HG03139 (cell line): ENCODE data around the gene SELENOM.
A peak's percentile ranks its signal among the peaks of the same experiment; 100 is the strongest.

Source experiments
- ATAC-seq: cut with Tn5 transposase; IDR thresholded peaks from one replicate; pipeline ENCODE4 v1.9.1; 2021; ENCODE audit not compliant: unreplicated experiment

Gene SELENOM

GRCh38 chr22:31092161-31092560 lies 15.2 kb downstream of the SELENOM start:
- ATAC-seq, result no peak

DNA sequence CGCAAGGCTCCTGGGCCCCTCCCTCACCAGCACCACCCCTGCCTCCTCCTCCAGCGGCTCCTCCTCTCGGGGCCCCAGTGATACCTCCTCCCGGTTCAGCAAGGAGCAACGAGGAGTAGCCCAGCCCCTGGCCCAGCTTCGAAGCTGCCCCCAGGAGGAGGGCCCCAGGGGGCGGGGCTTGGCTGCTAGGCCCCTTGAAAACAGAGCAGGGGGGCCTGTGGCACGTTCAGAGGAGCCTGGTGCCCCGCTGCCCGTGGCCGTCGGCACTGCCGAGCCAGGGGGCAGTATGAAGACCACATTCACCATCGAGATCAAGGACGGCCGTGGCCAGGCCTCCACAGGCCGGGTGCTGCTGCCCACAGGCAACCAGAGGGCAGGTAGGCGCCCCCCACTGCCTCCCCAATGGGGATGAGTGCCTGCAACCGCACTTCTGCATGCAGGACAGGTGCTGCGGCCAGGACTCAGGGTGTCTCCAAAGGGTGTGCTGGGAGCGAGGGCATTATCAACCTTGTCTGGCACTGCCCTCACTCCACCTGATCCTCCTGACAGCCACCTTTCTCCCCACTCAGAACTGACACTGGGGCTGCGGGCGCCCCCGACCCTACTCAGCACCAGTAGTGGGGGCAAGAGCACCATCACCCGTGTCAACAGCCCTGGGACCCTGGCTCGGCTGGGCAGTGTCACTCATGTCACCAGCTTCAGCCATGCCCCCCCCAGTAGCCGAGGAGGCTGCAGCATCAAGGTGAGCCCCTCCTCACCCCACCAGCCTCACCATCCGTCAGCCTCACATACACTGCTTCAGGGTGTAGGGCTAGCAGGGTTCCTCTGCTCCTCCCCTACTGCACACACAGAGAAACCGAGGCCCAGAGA lies 16.0 kb downstream of the SELENOM start:
- ATAC-seq, result no peak

- ATAC-seq, result no peak
Observed at GRCh38 chr22:31090217-31091085, 16.9 kb downstream of the SELENOM start.

DNA sequence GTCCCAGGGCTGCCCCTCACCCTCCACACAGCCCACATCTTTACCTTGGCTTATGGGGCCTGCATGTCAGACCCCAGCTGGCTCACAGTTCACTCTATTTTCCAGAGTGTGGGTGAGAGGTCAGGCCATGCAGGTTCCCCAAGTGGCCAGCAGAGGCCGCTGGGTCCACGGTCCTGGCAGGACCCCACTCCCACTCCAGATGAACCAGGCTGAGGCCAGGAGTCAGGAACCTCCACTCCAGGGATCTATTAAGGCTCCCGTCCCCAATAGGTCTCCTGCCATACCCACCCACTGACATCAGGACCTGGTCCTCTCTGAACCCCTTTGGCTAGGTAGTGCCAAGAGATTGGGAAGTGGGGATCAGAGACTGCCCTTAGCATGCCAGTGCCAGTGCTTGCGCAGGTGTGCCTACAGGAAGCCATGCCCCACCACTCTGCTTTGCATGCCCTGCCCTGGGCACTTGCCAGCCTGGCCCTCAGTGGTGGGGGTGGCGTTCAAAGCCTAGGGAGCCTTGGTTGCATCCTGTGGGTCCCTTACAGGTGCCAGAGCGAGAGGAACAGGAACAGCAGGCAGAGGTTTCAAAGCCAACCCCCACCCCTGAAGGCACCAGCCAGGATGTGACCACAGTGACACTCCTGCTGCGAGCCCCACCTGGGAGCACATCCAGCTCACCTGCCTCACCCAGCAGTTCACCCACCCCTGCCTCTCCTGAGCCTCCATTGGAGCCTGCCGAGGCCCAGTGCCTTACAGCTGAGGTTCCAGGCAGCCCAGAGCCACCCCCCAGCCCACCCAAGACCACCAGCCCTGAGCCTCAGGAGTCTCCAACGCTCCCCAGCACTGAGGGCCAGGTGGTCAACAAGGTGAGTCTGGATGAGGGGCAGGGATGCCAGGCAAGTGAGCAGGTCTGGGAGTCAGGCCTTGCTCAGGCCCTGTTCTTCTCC lies 17.9 kb downstream of the SELENOM start:
- ATAC-seq, result no peak

DNA sequence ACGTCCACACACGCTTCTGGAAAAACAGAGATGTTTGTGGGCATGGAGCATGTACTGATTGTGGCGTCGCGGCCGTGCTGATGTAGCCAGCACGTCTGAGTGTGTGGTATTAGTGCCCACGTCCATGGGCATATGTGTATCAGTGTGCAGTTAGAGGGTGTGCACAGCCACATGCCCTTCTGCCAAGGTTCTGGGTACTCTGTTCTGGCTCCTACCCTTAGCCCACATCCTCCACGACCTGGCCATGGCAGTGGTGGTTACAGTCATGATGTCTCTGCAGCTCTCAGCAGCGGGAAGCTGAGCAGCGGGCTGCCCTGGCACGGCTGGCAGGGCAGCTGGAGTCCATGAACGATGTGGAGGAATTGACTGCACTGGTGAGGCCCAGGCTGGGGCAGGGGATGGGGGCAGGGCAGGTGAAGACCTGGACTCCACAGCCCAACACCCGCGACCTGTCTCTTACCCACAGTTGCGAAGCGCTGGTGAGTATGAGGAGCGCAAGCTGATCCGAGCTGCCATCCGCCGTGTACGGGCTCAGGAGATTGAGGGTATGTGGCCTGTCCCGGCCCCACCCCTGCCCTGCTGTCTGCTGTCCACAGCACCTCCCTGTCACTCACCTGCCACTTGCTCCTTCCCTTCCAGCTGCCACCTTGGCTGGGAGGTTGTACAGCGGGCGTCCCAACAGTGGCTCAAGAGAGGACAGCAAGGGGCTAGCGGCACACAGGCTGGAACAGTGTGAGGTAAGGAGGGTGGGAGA lies 19.0 kb downstream of the SELENOM start:
- ATAC-seq, result no peak

GRCh38 chr22:31087744-31088215 lies 19.6 kb downstream of the SELENOM start:
- no peak for ATAC-seq

DNA sequence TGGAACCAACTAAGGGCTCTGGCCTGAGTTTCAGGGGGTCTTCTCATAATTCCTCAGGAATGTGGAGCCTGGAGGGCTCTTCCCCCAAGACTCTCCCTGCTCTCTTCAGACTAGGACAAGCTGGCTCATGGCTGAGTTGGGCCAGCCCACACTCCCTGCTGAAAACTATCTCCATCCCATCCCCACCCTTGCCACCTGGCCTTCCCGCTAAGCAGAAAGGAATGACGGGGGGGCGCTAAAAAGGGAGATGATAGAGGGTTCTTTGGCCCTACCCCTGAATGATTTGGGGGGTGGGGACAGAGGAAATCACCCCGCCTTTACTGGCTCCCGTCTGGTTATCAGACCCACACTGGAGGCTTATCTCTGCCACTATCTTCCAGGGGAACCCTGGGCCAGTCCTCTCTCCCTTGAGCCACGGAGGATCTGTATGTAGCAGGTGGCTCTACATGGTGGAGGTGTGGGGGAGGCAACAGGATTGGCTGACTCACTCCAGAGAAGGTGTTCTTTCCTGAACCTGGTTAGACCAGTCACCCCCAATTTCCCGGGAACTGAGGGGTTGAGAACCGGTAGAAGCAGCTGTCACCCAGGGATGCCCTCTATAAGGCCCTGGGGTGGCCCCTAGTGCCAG lies 20.6 kb downstream of the SELENOM start:
- ATAC-seq, result no peak

DNA sequence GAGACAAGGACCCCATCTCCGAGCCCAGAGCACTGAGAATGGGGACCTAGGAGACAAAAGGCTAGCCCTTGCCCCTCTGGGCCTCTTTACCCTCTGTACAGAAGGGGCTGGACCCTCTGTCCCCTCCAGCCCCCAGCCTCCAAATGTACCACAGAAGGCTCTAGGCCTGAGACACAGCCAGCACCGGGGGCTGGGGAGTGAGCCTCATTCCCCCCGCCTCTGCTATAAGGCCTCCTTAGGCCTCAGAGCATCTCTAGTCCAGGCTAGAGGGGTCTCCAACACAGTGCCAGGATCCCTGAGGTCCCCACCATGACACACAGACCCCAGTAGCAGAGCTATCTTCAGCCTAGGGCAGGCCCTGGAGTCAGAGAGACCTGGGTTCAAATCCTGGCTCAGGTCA lies 21.4 kb downstream of the SELENOM start:
- no peak for ATAC-seq

DNA sequence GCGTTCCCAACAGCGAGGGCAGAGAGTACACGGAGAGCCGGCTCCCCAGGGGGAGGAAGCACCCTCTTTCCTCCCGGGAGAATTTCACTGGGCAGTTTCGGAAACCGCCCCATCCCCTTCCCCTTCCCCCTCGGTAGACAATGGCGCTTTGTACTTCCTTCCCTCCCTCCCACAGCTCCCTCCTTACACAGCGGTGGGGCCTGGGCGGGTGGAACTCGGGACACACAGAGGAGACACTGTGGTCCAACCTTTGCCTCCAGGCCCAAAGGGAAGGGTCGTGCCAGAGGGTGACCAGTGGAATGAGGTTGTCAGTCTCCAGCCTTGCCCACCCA lies 21.9 kb downstream of the SELENOM start:
- ATAC-seq, result no peak

DNA sequence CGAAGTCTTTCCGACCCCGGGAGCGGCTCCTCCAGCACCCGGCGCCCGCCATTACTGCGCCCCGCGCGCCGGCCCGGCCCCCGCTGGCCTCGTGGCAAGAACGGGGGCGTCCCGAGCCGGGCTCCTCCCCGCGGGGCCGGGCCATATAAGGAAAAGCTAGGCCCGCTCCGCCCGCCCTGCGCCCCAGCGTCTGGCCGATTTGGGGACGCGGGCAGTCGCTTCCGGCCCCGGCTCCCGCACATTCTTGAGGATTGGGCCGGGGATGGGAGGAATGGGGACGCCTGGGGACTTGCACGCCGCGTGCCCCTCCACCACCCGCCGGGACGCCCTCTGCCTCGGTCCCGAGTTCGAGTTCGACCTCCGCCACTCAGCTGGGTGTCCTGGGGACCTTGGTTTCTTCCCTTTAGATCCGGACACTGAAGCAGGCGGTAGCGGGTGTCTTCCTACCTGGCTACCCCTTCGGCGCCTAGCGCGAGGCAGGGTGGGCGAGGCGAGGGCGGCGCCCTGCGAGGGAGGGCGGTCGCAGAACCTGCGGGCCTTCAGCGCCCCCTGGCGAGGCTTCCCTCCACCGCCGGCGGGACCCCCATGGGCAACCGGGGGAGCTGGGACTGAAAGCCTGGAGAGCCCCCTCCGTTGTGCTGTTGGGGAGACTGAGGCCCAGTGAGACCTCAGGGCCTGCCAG lies 22.4 kb downstream of the SELENOM start:
- peak; percentile 48 for ATAC-seq

DNA sequence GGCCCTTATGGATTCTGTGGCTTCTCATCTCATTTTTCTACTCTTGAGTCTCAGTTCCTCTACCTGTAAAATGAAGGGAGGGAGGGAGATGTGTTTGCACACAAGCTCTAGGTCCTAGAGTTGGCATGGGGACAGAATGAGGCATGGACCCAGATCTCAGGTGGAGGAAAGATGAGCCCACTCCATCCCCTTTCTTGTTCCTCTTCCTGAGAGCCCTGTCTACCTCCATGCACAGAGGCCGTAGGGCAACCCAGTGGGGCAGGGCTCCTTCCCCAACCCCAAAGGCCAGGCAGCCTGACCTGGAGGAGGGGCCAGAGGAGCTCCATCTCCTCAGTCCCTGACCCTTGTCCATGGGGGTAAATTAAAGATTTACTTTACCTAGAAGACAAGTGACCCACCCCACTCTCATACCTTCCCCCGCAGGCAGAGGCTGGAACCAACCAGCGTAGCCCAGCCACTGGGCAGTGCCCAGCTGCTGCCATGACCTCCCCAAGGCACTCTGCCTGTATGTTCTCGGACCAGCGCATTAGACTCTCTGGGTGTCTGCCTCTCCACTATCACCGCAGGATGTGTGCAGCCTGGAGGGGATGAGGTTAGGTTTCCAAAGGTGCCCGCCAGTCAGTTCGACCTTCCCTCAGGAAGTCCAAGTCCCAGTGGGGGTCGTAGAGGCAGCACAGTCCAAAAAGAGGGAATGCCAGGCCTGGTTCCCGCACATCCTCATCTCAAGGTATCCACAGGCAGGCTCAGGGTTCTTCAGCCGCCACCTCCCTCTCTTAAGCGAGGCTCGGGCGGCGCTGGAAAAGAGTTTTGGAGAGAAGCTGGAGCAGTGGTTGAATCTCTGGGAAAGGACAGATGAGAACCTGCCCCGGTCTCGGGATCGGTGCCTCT lies 23.2 kb downstream of the SELENOM start:
- no peak for ATAC-seq

DNA sequence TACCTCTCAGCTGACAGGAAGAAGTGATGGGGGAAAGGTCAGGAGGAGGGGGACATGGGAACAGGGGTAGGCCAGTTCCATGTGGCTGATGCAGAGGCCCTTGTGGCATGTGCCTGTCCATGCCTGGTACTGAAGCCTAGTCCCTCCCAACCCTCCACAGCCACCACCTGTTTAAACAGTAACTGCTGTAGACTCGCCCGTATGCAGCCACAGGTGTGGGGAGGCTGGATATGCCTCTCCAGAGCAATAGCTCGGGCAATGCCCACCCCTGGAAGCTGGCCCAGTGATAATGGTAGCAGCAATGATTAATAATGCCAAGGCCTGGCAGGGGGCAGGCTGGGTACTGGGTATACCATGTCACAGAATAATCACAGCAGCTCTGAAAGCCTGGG lies 24.0 kb downstream of the SELENOM start:
- no peak for ATAC-seq

DNA sequence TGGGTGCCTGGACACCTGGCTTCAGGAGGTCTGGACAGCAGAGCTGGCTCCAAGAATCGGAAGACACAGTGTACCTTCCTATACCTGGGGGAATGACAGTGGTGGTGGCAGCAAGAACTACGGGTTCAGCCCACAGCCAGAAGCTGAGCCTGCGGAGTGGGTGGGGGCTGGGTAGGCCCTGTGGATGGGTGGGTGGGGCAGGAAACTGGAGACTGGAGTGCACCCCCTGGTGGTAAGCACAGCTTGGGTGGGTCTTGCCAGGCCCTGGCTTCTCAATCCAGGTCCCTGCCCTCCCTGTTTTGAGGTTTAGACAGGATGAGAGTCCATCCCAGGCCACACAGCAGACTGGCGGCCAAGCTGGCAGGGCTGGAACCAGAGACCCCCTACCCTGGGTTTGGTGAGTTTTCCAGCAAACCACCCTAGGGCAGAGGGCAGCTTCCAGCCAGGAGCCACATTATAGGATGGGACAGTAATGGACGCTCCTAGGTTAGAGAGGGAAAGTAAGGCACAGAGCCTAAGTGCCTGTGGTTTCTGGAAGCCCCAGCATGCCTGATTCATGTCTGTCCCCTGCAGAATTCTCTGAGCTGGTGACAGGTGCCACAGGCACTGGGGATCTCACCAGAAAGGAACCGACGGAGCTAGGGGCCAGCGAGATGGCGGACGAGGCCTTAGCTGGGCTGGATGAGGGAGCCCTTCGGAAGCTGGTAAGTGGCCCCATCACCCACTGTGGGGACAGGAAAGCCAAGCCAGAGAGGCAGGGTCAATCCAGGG lies 24.6 kb downstream of the SELENOM start:
- ATAC-seq, result no peak

GRCh38 chr22:31081963-31082605 lies 25.3 kb downstream of the SELENOM start:
- no peak for ATAC-seq

- peak; percentile 40 for ATAC-seq
Observed at GRCh38 chr22:31080848-31081649, 26.3 kb downstream of the SELENOM start, which contains the start of gene SMTN. TSS of gene SMTN (plus strand) at chr22:31081318. CDS start at chr22:31083259, 1,941 bp downstream.
